ENCODE measurements around the gene ARL13B. TPM values are rescaled to one million over a fixed set of nuclear protein-coding genes. Genes with fewer than 3 reads are reported as not detected.

ARL13B gene
- total and polyA plus RNA-seq, 9 donors: 6.2 to 16.3 (median 11.8) TPM

DNA sequence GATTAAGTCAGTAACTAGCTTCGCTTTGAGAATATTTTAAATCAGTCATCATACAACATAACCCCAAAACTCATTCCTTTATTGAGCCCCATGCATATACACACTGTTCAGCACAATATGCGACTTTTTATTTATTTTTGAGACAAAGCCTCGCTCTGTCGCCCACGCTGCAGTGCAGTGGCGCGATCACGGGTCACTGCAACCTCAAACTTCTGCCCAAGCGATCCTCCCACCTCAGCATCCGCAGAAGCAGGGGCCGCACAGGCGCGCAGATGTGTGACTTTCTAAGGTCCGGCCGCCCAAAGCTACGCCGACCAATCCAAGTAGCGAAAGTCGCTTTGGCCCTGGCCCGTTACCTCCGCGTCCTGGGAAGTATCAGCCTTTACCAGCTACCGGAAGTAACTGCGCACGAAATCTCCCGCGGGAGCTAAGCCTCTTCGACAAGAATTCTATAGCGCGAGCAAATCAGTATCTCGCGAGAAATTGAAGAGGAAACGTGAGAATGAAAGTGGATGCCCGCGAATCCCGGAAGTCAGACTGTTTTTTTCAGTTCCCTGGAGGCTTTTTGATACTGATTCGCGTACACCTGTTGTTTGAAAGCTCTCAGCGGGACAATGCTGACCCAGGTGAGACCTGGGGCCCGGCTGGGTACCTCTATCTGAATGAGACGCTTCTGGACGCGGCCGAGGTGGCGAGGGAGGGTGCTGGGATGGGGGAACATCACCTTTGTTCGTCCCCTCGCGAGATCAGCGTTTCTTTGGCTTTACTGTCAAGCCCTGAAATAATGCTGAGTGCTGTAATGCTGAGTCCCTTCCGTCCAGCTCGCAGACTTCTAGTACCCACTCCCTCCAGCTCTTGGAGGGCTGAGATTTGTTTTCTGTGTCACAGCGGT is 82.8 kb downstream of the ARL13B start, which contains the start of the genes DHFR2 and NSUN3:
DHFR2 (minus strand) TSS at position 404 of the 892 bp plus-strand sequence. CDS start 1,405 bp downstream, outside the sequence.
NSUN3 (plus strand) TSS at position 549 of the 892 bp plus-strand sequence; CDS start at position 615, 66 bp downstream.
- peaks cover 1% of the 10 kb centered on the region for H3K4me1 ChIP-seq (ENCODE audit: insufficient read depth)
- no peaks in the 10 kb centered on the region for H3K27me3 ChIP-seq
- 0% methylated on average over 52 of the region's 52 CpGs for WGBS, 3 donors
- no peaks in the 10 kb centered on the region for H3K36me3 ChIP-seq
- peak within 1 kb of the TSS; percentile 84 to 92 for H3K27ac ChIP-seq
- intact Hi-C loops (cut with DNase I): loop anchor here in 1 of 4 donors (10.0 kb wide), 1 partner anchor 58 kb away; no protein-coding TSS in a partner anchor
- DNase-seq: peak; percentile 84 to 89 (median 86)
- H3K9me3 ChIP-seq: no peaks in the 10 kb centered on the region
- peak within 1 kb of the TSS; percentile 82 for H3K4me3 ChIP-seq
- peak; percentile 53 for TF ChIP-seq POLR2A (IDR thresholded peaks at IDR 0.05)
- TF ChIP-seq, protein P1, sequence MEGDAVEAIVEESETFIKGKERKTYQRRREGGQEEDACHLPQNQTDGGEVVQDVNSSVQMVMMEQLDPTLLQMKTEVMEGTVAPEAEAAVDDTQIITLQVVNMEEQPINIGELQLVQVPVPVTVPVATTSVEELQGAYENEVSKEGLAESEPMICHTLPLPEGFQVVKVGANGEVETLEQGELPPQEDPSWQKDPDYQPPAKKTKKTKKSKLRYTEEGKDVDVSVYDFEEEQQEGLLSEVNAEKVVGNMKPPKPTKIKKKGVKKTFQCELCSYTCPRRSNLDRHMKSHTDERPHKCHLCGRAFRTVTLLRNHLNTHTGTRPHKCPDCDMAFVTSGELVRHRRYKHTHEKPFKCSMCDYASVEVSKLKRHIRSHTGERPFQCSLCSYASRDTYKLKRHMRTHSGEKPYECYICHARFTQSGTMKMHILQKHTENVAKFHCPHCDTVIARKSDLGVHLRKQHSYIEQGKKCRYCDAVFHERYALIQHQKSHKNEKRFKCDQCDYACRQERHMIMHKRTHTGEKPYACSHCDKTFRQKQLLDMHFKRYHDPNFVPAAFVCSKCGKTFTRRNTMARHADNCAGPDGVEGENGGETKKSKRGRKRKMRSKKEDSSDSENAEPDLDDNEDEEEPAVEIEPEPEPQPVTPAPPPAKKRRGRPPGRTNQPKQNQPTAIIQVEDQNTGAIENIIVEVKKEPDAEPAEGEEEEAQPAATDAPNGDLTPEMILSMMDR (IDR thresholded peaks at IDR 0.05): no peak

DNA sequence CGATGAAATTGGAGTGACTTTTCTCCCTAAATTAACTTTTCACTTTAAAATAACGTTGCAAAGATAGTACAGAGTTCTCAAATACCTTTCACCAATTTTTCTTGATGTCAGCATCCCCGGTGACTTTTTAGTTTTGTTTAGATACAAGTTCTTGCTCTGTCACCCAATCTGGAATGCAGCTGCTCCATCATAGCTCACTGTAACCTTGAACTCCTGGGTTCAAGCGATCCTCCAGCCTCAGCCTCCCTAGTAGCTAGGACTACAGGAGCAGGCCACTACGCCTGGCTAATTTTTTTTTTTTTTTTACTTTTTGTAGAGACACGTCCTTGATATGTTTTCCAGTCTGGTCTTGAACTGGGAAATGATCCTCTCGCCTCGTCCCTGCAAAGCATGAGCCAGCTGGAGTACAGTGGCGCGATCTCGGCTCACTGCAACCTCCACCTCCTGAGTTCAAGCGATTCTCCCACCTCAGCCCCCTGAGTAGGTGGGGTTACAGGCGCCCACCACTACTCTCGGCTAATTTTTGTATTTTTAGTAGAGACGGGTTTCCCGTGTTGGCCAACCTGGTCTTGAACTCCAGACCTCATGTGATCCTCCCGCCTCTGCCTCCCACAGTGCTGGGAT is 83.7 kb downstream of the ARL13B start:
- TF ChIP-seq EP300 (IDR thresholded peaks at IDR 0.05) (no peak), POLR2A (IDR thresholded peaks at IDR 0.05) (no peak)
- TF ChIP-seq, protein P1 (IDR thresholded peaks at IDR 0.05): no peak

DNA sequence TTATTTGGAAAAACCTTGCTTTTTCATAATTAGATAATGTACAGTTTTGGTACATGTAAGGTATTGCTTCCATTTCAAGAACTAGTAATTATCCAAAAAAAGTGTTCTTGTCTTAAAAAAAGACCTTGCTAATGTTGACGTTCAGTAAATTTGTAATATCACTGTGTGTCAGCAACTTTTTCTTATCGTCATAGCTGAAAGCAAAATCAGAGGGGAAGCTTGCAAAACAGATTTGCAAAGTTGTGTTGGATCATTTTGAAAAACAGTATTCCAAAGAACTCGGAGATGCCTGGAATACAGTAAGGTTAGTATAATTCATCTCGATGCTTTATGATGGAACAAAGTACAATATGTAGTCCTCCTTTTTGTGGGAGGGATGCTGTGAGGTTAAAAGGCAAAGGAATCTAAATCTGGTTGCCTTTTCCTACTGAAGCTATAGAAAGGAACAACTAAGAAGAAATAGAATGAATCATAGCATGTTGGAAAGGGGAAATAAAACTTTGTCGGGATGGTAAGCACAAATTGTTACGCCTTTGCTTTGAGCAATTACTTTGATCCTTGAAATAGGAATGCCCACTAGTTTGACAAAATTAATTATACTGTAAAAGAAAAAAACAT is 84.4 kb downstream of the ARL13B start:
- Histone ChIP-seq H3K9me3 (no peaks in the 10 kb centered on the region), H3K4me3 (no peak overlapping the region), H3K4me1 (ENCODE audit: insufficient read depth) (peaks cover 3% of the 10 kb centered on the region), H3K27ac (no peak overlapping the region), H3K27me3 (no peaks in the 10 kb centered on the region), H3K36me3 (no peaks in the 10 kb centered on the region)
- TF ChIP-seq, protein P1 (IDR thresholded peaks at IDR 0.05): no peak
- TF ChIP-seq POLR2A (IDR thresholded peaks at IDR 0.05): no peak
- TF ChIP-seq EP300 (IDR thresholded peaks at IDR 0.05): no peak
- intact Hi-C loops (cut with DNase I): loop anchor here in 1 of 4 donors (10.0 kb wide), 1 partner anchor 60 kb away; no protein-coding TSS in a partner anchor
- DNase-seq: no peak
- WGBS, 3 donors: 41 to 54% (median 53%) methylated on average over 6 of the region's 6 CpGs

More for the DNA sequence above, 83.7 kb downstream of the ARL13B start:
- Histone ChIP-seq H3K27ac (peak overlapping the region; percentile 84 to 92), H3K4me1 (ENCODE audit: insufficient read depth) (peaks cover 1% of the 10 kb centered on the region), H3K27me3 (no peaks in the 10 kb centered on the region), H3K36me3 (no peaks in the 10 kb centered on the region), H3K9me3 (no peaks in the 10 kb centered on the region), H3K4me3 (peak overlapping the region; percentile 82)
- 17 to 33% (median 20%) methylated on average over 17 of the region's 17 CpGs for WGBS, 3 donors
- DNase-seq: no peak
- intact Hi-C loops (cut with DNase I): loop anchor here in 1 of 4 donors (10.0 kb wide), 1 partner anchor 59 kb away; no protein-coding TSS in a partner anchor

DNA sequence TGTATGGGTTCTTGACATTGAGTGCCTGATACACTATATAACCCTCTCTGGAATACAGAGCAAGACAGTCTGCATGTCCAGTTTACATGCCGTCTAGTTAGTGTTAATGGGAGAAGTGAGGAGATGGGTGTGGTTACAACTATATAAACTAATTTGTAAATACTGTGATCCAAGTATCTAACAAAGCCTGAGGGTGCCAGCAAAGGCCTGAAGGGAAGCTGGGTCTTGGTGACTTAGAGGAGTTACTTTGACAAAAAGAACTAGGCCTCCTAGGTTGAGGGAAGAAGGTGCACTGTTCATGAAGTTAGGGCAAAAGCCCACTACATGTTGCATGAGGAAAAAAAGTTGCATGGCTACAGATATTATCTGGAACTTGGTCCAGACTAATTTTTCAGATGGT is 85.2 kb downstream of the ARL13B start:
- intact Hi-C loops (cut with DNase I): loop anchor here in 1 of 4 donors (10.0 kb wide), 1 partner anchor 60 kb away; no protein-coding TSS in a partner anchor
- TF ChIP-seq, protein P1 (IDR thresholded peaks at IDR 0.05): no peak
- H3K27ac ChIP-seq: no peak overlapping the region

More for the DNA sequence above, 85.2 kb downstream of the ARL13B start:
- no peak overlapping the region for H3K4me3 ChIP-seq
- H3K9me3 ChIP-seq: no peaks in the 10 kb centered on the region
- H3K4me1 ChIP-seq (ENCODE audit: insufficient read depth): peaks cover 2% of the 10 kb centered on the region
- H3K27me3 ChIP-seq: no peaks in the 10 kb centered on the region
- no peak for DNase-seq
- no peaks in the 10 kb centered on the region for H3K36me3 ChIP-seq
- WGBS, 3 donors: 60 to 79% (median 75%) methylated on average over 1 of the region's 1 CpG

Data from ovary (tissue), 9 donors.